GM21619 (cell line): ENCODE measurements around the gene RBM18.

Experiments
- ATAC-seq: cut with Tn5 transposase; IDR thresholded peaks from one replicate; pipeline ENCODE4 v1.9.1; 2021; ENCODE audit not compliant: unreplicated experiment

The RBM18 gene

DNA sequence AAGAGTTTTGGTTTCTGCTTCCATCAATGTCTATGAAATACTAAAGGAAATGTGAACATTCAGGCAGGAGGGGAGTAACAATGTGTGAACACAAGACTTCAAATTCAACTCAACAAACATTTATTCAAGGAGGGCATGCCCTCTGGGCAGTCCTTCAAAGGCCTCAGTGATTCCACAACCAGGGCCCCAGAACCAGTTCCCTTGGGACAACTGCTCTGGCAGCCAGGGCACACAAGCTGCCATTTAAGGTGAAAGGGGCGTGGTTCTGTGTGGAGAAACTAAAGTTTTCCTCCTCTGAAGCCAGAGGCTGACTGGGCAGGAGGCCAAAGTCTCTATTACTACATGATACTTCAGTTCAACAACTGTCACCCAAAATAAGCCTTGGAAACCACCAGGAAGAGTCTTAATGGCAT lies 3.2 kb downstream of the RBM18 start:
- no peak for ATAC-seq

GRCh38 chr9:122258886-122259415 lies 5.7 kb downstream of the RBM18 start:
- ATAC-seq, result no peak

- no peak for ATAC-seq
These were observed 8.4 kb downstream of the RBM18 start for GRCh38 chr9:122256206-122256605.

DNA sequence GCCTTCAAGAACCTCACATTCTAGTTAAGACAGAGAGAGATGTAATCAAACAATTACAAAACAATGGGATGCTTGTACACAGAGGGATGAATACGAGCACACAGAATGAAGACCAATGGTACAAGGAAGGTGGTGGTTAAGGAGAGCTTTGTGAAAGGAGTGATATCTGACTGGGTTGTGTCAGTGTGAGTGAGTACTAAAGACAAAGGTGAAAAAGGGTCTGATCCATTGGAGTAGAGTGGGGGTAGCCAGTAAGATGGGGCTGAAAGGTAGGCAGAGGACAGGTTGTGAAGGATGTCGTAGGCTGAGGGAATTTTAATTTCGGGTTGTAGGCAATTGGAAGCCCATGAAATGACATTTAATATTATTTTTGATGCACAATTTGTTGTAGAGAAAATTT lies 9.9 kb downstream of the RBM18 start:
- no peak for ATAC-seq

GRCh38 chr9:122252796-122253195 lies 11.8 kb downstream of the RBM18 start:
- no peak for ATAC-seq

- ATAC-seq, result no peak
These were observed 13.3 kb downstream of the RBM18 start for GRCh38 chr9:122251351-122251750.

- no peak for ATAC-seq
These were observed 16.2 kb downstream of the RBM18 start for GRCh38 chr9:122248448-122248865.

DNA sequence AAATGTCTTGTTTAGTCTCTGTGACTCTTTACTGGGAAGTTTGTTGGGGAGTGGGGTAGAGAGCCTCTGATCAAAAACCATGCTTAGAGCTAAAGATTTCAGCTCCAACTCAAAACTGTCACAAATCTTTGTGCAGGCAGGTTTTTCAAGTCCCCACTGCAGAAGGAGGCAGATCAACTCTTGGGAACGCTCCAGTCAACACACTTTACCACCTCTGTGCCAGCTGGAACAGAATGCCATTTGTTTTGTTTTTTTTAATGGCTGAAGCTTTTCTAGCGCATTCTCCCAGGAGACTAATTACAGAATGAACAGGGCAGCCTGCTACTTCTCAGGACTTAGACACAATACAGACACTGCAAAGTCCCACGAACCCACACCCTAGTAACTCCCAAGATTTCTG lies 18.0 kb downstream of the RBM18 start:
- no peak for ATAC-seq

- ATAC-seq, result no peak
These were observed 20.3 kb downstream of the RBM18 start for GRCh38 chr9:122244349-122244748.

- no peak for ATAC-seq
These were observed 24.9 kb downstream of the RBM18 start for GRCh38 chr9:122239722-122240121.

DNA sequence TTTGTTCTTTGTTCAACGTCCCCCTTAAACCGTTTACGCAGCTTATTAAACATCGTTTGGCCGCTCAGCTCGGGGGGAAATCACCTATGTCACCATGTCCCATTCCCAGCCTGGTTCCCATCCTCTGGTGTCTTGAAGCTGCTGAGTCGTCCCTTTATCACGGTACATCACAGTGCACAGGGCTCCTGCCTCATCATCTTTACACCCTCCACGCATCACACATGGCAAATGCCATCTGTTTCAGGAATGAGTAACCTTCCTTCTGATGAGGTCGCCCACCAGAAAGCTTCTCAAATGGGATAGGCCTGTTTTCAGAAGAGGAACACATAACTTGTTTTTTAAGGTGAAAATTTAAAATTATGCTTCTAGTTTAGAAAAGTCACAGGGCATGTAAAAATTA lies 28.0 kb downstream of the RBM18 start:
- ATAC-seq, result no peak

GRCh38 chr9:122234022-122234748 lies 30.5 kb downstream of the RBM18 start:
- ATAC-seq, result no peak

- no peak for ATAC-seq
These were observed 31.8 kb downstream of the RBM18 start for GRCh38 chr9:122232796-122233306.

DNA sequence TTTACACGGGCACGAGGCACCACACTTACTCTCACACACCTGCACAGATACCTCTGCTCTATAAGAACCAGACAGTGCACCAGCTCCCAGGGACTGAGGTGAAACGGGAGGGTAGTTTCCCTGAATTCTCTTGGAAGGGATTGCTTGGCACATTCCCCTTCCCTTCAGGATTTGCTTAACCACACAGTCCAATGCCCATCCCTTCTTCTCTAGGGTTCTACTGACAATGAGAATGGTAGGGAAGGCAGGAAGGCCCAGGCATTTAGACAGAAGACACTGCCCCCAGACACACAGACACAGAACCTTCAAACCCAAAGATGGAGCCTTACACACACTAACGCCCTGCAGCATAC lies 35.2 kb downstream of the RBM18 start:
- ATAC-seq, result no peak

GRCh38 chr9:122228568-122229484 lies 35.8 kb downstream of the RBM18 start, which contains the start of gene LHX6:
Gene LHX6, minus strand, starts transcription at chr9:122228957. Its CDS starts 217 bp downstream, at chr9:122228740.
- ATAC-seq, result no peak

GRCh38 chr9:122228191-122228567 lies 36.5 kb downstream of the RBM18 start:
- ATAC-seq, result no peak

DNA sequence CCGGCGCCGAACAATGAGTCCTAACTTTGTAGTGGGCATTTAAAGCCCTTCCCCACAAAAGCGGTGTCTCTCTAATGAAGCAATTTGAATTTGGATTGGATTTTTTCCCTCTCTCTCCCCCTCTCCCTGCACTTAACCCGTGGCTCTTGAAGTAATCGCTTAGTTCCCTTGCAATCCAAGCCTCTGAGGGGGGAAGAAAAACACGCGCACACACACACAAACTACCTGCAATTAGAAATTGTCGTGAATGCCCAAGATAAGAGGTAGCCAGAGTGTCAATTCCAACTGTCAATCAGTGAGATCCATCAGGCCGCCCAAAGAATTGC lies 37.1 kb downstream of the RBM18 start:
- ATAC-seq, result no peak

DNA sequence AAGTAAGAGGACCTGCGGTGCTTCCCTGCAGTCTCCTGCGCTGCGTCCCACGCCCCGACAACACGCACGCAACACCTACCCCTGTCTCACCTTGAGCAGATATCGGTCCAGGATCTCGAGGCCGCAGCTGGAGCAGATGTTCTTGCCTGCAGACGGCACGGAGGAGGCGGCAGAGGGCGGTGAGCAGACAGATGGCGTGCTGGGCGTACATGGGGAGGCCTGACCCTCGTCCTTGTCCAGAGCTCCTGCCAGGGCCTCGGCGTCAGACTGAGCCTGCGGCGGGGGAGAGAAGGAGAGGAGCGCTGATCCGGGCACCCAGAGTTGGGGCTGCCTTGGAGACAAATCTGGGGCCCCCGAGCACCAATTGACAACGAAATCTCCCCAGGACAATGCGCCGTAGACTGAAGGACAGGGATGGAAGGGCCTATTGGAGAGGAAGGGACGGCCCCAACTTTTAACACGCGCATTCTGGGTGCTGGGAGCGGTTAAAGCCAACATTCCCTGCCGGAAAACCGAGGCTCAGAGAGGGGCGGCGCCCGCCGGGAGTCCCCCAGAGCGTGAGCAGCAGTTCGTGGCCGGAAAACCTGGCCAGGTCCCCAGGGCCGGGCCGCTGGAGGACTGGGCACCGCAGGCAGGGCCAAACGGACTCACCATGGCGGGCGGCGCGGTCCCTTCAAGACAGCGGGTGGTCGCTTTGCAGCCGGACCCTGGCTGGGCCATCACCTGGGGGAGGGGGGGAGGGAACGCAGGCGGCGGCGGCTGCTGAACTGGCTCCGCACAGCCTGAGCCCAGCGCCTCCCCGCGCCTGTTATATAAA lies 37.7 kb downstream of the RBM18 start:
- ATAC-seq, result no peak

- ATAC-seq, result no peak
These were observed 38.4 kb downstream of the RBM18 start for GRCh38 chr9:122226142-122226757.

- no peak for ATAC-seq
These were observed 39.1 kb downstream of the RBM18 start for GRCh38 chr9:122225312-122226141.
